GM18505 (cell line): ENCODE measurements around the gene KCNQ1.

Experiments used
- ATAC-seq: cut with Tn5 transposase; IDR thresholded peaks from one replicate; pipeline ENCODE4 v1.9.1; 2021; ENCODE audit not compliant: unreplicated experiment
- POLR2A ChIP-seq: IDR thresholded peaks from 4 replicates; pipeline ENCODE4 v1.6.1; 2011; ENCODE audit warnings: borderline replicate concordance; ENCODE audit not compliant: insufficient read depth, insufficient read length; ENCODE audit errors: extremely low read depth

KCNQ1 gene

DNA sequence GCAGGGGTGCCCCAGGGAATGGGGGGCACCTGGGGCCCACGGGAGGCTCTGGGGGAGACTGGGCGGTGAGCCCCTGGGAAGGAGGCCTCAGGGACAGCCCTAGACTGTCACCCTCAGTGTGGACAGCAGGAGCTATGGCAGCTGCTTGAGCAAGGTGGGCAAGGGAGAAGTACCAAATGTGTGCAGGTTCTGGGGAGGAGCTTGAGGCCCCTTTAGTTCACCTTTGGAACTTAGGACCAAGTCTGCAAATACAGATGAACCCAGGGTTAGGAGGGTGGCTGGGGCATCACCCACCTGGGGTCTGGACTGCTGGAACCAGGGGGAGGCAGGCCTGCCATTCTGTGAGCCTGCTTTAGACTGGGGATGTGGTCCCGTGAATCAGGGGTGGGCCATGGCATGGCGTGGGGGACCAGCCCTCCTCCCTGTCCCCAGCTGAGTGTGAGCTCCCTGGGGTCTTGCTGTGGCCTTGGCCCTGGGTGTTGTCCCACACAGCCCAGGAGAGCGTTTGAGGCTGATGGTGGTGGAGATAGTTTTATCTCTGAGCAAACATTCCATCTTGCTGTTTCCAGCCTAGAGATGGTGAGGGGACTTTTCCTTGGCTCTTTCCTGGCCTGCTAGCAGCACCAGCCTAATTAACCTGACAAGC, 122.3 kb downstream of the KCNQ1 start:
- no peak for ATAC-seq
- TF ChIP-seq POLR2A, result no peak

DNA sequence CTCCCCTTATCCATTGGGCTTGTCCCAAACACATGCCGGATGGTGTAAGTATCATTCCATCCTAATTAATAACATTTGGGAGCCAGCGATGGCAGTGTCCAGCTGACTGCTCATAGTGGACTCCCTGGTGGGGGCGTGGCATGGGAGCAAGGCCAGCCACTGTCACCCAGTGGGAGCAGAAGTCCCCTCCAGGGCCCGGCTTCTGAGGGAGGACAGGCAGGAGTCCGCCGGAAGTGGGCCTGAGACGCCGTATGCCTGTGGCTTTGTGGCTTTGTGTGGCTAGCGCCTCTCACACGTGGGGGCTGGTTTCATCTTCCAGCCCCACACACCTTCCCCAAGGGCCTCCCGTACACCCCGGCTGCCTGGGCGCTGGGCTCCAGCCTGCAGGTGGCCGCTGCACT, 124.5 kb downstream of the KCNQ1 start:
- TF ChIP-seq POLR2A, result no peak
- no peak for ATAC-seq

DNA sequence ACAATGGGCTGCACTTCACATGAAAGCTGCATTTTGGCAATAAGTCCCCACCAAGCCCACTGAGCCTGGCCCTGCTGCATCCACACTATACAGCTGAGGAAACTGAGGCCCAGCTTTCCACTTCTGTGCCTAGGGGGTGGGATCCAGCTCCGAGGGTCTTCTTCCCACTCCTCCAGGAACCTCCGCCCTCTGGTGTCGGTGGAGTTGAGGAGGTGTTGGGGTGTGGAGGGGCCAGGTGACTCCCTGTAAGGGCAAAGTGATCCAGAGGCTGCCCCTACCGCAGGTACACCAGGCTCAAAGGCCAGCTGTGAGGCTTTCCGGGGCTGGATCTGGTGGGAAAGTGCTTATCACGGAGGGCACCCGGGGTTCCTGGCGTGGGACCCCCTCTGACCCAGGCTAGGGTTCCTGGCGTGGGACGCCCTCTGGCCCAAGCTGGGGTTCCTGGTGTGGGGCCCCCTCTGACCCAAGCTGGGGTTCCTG, 125.0 kb downstream of the KCNQ1 start:
- TF ChIP-seq POLR2A, result no peak
- ATAC-seq, result no peak

DNA sequence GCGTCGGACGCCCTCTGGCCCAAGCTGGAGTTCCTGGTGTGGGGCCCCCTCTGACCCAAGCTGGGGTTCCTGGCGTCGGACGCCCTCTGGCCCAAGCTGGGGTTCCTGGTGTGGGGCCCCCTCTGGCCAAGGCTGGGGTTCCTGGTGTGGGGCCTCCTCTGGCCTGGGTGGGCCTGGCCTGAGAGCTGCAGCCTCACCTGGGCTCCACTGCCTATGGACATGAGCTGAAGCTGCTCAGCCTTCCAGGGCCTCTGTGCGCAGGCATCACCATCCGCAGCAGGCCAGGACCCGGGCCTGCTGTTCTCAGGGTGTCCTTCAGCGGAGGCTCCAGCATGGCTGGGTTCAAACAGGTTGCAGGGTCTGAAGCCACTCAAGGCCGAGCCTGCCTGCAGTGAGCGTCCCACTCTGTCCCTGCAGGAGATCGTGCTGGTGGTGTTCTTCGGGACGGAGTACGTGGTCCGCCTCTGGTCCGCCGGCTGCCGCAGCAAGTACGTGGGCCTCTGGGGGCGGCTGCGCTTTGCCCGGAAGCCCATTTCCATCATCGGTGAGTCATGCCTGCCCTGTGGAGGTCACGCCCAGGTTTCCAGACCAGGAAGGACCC, 125.5 kb downstream of the KCNQ1 start:
- no peak for TF ChIP-seq POLR2A

DNA sequence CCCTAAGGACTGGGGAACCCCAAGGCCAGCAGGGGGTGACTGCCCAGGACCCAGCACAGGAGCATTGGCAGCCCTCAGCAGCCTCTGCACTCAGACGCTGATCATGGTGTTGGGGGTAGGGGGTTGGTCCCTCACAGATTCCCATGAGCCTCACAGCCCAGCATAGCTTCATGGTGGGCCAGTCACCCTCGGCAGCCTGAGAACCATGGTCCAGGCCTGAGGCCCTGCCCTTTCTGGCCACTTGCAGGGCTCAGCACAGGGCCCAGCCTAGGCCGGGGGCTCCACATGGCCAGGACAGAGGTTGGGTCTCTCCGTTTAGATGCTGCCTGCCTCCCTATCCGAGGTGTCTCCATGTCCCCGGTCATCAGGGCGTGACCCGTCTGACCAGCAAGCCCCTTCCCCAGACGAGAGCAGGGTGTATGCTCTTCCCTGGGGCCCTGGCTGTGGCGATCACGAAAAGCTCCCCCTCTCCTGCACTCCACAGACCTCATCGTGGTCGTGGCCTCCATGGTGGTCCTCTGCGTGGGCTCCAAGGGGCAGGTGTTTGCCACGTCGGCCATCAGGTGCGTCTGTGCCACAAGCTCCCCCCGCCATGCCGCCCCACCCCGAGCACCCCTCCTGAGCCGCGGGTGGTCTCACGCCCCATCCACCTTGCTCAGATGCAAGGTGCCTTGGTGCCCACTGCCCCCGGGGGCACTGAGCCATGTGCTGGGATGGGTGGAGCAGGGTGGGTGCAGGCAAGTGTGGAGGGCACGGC, 126.2 kb downstream of the KCNQ1 start:
- ATAC-seq, result no peak
- no peak for TF ChIP-seq POLR2A

More for the DNA sequence above, 125.5 kb downstream of the KCNQ1 start:
- no peak for ATAC-seq

DNA sequence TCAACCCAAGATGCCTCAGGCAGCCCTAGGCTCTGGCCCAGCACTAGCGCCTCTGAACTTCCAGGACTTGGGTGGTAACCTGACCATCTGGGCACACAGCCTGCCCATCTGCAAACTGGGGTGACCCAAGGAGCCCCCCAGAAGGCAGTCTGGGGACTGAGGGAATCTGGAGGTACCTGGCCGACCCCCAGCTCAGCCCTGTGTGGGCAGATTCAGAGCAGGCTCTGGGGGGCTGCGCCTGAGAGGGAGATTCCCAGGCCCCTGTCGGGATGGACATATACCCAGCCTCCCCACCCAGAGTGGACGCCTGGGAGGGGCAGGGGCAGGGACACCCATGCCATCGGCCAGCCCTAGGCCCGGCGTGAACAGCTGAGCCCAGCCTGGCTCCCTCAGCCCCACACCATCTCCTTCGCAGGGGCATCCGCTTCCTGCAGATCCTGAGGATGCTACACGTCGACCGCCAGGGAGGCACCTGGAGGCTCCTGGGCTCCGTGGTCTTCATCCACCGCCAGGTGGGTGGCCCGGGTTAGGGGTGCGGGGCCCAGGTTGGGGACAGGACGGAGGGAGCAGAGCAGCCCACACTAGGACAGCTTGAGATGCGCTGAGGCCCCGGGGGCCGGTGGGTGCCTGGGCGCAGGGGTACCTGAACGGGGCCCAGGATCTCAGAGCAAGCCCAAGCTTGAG, 126.9 kb downstream of the KCNQ1 start:
- no peak for ATAC-seq
- TF ChIP-seq POLR2A, result no peak

DNA sequence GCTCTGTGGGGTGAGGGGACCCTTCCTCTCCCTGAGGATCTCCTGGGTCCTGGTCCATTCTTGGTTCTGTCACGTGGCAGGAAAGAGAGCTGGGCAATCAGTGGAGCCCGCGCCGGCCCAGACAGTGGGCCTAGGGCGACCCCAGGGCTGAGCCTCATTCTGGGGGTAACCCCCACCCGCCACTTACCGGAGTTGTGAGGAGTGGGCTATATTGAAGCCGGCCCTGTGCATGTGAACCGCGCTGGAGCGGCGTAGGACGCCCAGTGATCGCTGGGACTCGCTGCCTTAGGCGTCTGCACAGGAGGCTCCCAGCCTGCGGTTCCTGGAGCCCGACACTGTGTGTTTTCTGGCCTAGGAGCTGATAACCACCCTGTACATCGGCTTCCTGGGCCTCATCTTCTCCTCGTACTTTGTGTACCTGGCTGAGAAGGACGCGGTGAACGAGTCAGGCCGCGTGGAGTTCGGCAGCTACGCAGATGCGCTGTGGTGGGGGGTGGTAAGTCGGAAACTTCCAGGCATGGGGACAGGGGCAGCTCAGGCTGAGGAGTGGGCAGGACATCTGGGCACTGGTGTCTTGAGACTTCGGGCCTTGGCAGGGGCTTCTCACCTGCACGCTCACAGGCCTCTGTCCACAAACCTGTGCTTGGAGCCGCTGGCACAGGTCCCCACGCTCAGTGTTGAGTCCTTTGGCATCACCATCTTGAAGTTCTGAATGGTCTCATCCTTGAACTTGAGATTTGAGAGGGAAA, 127.9 kb downstream of the KCNQ1 start:
- TF ChIP-seq POLR2A, result no peak
- no peak for ATAC-seq

DNA sequence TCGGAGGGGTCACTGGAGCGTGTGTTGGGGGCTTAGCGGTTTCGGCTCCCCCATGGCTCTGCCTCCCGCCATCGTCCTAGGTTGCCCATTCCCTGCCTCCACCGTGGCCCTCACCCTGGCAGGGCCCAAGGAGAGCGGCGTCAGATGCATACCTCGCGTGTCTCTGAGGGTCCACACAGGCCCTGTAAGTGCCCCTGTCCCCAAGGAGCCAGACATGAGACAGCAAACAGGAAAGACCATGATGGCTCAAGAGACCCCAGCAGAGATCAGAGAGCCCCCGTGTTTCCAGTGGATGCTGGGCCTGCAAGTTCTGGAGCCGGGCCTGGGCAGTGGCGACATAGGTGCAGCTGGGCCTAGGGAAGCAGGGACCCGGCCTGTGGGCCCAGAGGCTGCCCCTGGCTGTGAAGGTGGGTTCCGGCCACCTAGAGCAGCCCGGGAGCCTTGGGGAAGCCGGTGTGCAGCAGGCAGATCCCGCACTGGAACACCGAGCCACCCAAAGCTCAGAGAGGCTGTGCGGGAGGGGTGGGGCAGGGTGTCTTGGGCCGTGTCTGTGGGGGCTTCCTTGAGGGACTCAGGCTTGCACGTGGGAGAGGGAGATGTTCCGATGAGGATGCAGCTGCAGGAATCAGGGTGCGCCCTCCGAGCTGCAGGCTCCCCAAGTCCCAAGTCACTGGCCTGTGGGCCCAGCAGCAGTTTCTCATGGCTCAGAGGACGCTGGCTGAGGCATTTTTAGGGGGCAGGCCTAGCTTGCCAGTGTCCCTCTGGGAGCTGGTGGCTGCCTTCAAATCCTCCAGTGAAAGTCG, 128.6 kb downstream of the KCNQ1 start:
- no peak for ATAC-seq

DNA sequence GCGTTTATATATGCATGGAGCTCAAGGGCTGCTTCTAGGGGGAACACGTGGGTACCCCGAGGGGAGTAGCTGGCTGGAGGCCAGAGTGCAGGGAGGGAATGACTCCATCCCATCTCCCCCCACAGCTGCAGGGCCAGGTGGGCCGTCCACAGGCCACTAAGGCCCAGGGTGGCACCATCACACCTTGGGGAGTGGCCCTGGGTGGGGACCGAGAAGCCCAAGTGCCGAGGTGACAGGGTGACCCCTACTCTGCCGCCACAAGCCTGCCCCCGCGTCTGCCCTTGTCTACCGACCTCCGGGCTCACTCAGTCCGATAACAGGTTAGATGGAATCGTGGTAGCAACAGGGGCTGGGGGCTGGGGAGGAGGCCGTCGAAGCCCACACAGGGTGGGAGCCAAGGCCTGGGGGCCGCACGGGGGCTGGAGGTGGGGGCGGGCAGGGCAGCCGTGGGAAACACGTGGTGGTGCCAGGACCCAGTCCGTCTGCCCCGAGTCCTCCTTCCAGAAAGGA, 129.3 kb downstream of the KCNQ1 start:
- no peak for TF ChIP-seq POLR2A
- ATAC-seq, result no peak

More for the DNA sequence above, 128.6 kb downstream of the KCNQ1 start:
- TF ChIP-seq POLR2A, result no peak

DNA sequence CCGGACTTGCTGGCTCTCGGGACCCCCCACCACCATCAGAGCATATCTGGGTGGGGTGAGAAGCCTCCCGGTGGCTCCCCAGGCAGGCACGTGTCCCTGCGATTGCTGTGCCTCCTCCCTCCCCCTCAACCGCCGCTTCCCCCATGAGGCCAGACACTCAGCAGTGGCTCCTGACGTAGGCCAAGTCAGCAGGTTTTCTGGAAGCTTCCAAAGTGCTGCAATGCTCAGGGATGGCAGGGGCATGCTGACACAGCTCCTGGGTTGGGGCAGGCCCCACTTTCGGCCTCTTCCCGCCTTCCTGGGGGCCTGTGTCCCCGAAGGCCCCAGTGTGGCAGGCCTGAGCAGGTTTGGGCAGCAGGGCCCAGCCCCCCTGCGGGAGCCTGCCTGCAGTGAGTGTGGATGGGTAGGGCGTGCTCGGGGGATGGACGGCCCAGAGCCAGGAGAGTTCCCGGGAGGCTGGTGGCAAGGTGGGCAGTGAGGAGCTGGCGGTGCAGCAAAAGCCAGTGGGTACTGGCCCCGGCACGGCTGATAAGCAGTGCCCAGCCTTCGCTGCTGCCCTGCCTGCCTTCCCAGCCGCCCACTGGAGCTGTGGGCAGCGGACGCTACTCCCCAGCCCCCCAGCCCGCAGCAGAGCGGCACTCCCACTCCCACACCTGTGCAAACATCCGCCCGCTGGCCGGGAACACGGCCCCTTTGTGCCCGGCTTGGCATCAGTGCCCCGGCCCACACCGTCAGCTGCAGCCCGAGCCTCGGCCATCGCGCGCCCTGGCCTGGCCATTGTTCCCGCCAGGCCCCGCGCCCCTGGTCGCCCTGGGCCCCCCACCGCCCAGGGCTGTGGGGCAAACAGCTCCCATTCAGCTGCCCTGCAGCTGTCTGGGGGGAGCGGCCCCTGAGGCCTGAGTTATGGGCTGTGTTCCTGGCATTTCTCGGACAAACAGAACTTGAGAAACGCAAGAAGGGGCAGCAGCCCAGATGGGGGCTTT, 130.0 kb downstream of the KCNQ1 start:
- ATAC-seq, result no peak
- no peak for TF ChIP-seq POLR2A

DNA sequence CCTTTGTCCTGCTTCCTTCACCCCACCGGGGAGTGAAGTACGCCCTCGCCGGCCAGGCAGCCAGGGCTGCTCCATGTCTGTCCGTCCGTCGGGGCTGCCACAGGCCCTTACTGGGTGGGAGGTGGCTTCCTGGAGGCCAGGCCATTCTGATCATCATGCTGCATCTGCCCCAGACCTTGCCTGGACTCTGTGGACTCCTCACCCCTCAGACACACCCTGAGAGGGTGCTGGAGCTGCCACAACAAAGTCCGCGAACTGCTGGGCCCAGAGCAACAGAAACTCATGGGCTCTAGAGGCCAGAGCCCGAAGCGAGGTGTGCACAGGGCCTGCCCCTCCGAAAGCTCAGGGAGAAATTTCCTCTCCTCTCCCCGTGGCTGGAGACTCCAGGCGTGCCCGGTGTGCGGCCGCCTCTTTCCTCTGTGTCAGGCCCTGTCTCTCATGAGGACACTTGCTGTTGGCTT, 130.8 kb downstream of the KCNQ1 start:
- no peak for TF ChIP-seq POLR2A
- ATAC-seq, result no peak
